ENCODE results near the gene NCAPH2. TPM values are rescaled to one million over a fixed set of nuclear protein-coding genes. Genes with fewer than 3 reads are reported as not detected.

The NCAPH2 gene
- total RNA-seq, 2 experiments from 2014 or later, result 184 to 185 TPM

GRCh38 chr22:50513175-50513574 lies 5.2 kb downstream of the NCAPH2 start:
- Histone ChIP-seq H3K4me1 (ENCODE audit: insufficient read depth, low read length) (peaks cover 11% of the 10 kb centered on the region), H3K27me3 (ENCODE audit: control insufficient read depth in 1 of 2, insufficient read depth in 2 of 2, low read length in 2 of 2) (no peaks in the 10 kb centered on the region), H3K36me3 (ENCODE audit: insufficient read depth, low read length) (peaks cover 34% of the 10 kb centered on the region), H3K27ac (ENCODE audit: low read depth in 1 of 2, low read length in 2 of 2) (no peak overlapping the region), H3K9me3 (ENCODE audit: control insufficient read depth in 1 of 2, insufficient read depth in 1 of 2, low read length in 2 of 2) (no peaks in the 10 kb centered on the region), H3K4me3 (ENCODE audit: low read length) (no peak overlapping the region)
- TF ChIP-seq, protein P1, sequence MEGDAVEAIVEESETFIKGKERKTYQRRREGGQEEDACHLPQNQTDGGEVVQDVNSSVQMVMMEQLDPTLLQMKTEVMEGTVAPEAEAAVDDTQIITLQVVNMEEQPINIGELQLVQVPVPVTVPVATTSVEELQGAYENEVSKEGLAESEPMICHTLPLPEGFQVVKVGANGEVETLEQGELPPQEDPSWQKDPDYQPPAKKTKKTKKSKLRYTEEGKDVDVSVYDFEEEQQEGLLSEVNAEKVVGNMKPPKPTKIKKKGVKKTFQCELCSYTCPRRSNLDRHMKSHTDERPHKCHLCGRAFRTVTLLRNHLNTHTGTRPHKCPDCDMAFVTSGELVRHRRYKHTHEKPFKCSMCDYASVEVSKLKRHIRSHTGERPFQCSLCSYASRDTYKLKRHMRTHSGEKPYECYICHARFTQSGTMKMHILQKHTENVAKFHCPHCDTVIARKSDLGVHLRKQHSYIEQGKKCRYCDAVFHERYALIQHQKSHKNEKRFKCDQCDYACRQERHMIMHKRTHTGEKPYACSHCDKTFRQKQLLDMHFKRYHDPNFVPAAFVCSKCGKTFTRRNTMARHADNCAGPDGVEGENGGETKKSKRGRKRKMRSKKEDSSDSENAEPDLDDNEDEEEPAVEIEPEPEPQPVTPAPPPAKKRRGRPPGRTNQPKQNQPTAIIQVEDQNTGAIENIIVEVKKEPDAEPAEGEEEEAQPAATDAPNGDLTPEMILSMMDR (IDR thresholded peaks at IDR 0.05), result no peak
- Mint-ChIP-seq H3K27ac (no peak overlapping the region), H3K4me3 (no peak overlapping the region), H3K9me3 (no peaks in the 10 kb centered on the region), H3K36me3 (ENCODE audit: low read depth) (peaks cover 42% of the 10 kb centered on the region), H3K27me3 (no peaks in the 10 kb centered on the region), H3K4me1 (ENCODE audit: low read depth) (peaks cover 21% of the 10 kb centered on the region)
- DNase-seq (no peak), ATAC-seq (ENCODE audit: poor library complexity) (no peak)
- POLR2A ChIA-PET, result interaction anchor here (1.2 to 2.1 kb wide), 3 partner anchors 12 to 108 kb away, joined by 3 to 7 read pairs (median 5); partner anchors contain the start of gene SCO2
- CTCF ChIA-PET, result no interaction called here
- intact Hi-C loops (cut with DNase I, micrococcal nuclease), result no loop called here

- ChIA-PET POLR2A (interaction anchor here (0.8 kb wide), 1 partner anchor 10 kb away, joined by 3 read pairs; no protein-coding TSS in a partner anchor), CTCF (no interaction called here)
- no peak overlapping the region for H3K27ac Mint-ChIP-seq
- H3K4me1 Mint-ChIP-seq (ENCODE audit: low read depth), result peaks cover 7% of the 10 kb centered on the region
- no peak overlapping the region for H3K4me3 Mint-ChIP-seq
- Histone ChIP-seq H3K27me3 (ENCODE audit: control insufficient read depth in 1 of 2, insufficient read depth in 2 of 2, low read length in 2 of 2) (no peaks in the 10 kb centered on the region), H3K4me3 (ENCODE audit: low read length) (no peak overlapping the region), H3K36me3 (ENCODE audit: insufficient read depth, low read length) (peaks cover 52% of the 10 kb centered on the region), H3K27ac (ENCODE audit: low read depth in 1 of 2, low read length in 2 of 2) (no peak overlapping the region), H3K4me1 (ENCODE audit: insufficient read depth, low read length) (peaks cover 2% of the 10 kb centered on the region), H3K9me3 (ENCODE audit: control insufficient read depth in 1 of 2, insufficient read depth in 1 of 2, low read length in 2 of 2) (no peaks in the 10 kb centered on the region)
- H3K27me3 Mint-ChIP-seq, result no peaks in the 10 kb centered on the region
- ATAC-seq (ENCODE audit: poor library complexity) (no peak), DNase-seq (no peak)
- intact Hi-C loops (cut with DNase I, micrococcal nuclease), result no loop called here
- TF ChIP-seq, protein P1 (IDR thresholded peaks at IDR 0.05), result no peak
- no peaks in the 10 kb centered on the region for H3K9me3 Mint-ChIP-seq
- H3K36me3 Mint-ChIP-seq (ENCODE audit: low read depth), result peaks cover 65% of the 10 kb centered on the region
Measured at GRCh38 chr22:50516068-50516467, 8.0 kb downstream of the NCAPH2 start.

GRCh38 chr22:50516891-50517290 lies 8.9 kb downstream of the NCAPH2 start:
- H3K9me3 ChIP-seq (ENCODE audit: control insufficient read depth in 1 of 2, insufficient read depth in 1 of 2, low read length in 2 of 2), result no peaks in the 10 kb centered on the region
- ChIA-PET CTCF (interaction anchor here (0.8 kb wide), 1 partner anchor 9 kb away, joined by 3 read pairs; no protein-coding TSS in a partner anchor), POLR2A (interaction anchor here (1.1 to 1.3 kb wide), 2 partner anchors 9 kb away, joined by 5 to 6 read pairs; partner anchors contain the start of genes LMF2, NCAPH2 and SCO2)
- Mint-ChIP-seq H3K9me3 (no peaks in the 10 kb centered on the region), H3K36me3 (ENCODE audit: low read depth) (peaks cover 67% of the 10 kb centered on the region), H3K27ac (no peak overlapping the region), H3K4me3 (no peak overlapping the region), H3K27me3 (no peaks in the 10 kb centered on the region), H3K4me1 (ENCODE audit: low read depth) (peaks cover 7% of the 10 kb centered on the region)
- no peak for DNase-seq
- TF ChIP-seq, protein P1 (IDR thresholded peaks at IDR 0.05), result no peak
- H3K4me3 ChIP-seq (ENCODE audit: low read length), result no peak overlapping the region
- no peak overlapping the region for H3K27ac ChIP-seq (ENCODE audit: low read depth in 1 of 2, low read length in 2 of 2)
- intact Hi-C loops (cut with DNase I, micrococcal nuclease), result no loop called here
- H3K27me3 ChIP-seq (ENCODE audit: control insufficient read depth in 1 of 2, insufficient read depth in 2 of 2, low read length in 2 of 2), result no peaks in the 10 kb centered on the region
- ATAC-seq (ENCODE audit: poor library complexity), result no peak
- peaks cover 60% of the 10 kb centered on the region for H3K36me3 ChIP-seq (ENCODE audit: insufficient read depth, low read length)
- H3K4me1 ChIP-seq (ENCODE audit: insufficient read depth, low read length), result peaks cover 2% of the 10 kb centered on the region
